HepG2 (cell line): ENCODE results near the gene HDGF. TPM values are rescaled to one million over a fixed set of nuclear protein-coding genes. Genes with fewer than 3 reads are reported as not detected.

ENCODE experiments used
- ARID4A ChIP-seq: sonication (generic); formaldehyde crosslinking; IDR thresholded peaks from 2 replicates; pipeline ENCODE4 v1.5.0; 2020; ENCODE audit warnings: mild to moderate bottlenecking, missing genetic modification reagents, borderline replicate concordance
- BORCS8-MEF2B ChIP-seq: sonication (generic); formaldehyde crosslinking; IDR thresholded peaks from 2 replicates; pipeline ENCODE4 v1.8.0; 2022; ENCODE audit warnings: mild to moderate bottlenecking, missing genetic modification reagents
- ETV5 ChIP-seq: IDR thresholded peaks from 2 replicates; pipeline ENCODE4 v1.6.1; 2018; ENCODE audit warnings: missing biosample characterization, missing genetic modification reagents, inconsistent platforms, borderline replicate concordance
- GMEB1 ChIP-seq: sonication (generic); formaldehyde crosslinking; IDR thresholded peaks from 2 replicates; pipeline ENCODE4 v1.5.1; 2020; ENCODE audit warnings: missing genetic modification reagents, mild to moderate bottlenecking, borderline replicate concordance
- HNRNPLL ChIP-seq: fragments of 200-400 bp; formaldehyde crosslinking; IDR thresholded peaks from 2 replicates; pipeline ENCODE4 v1.6.1; 2017; ENCODE audit warnings: mild to moderate bottlenecking, low read depth, low read length; ENCODE audit not compliant: poor library complexity, severe bottlenecking
- MED1 ChIP-seq: sonication (generic); formaldehyde crosslinking; IDR thresholded peaks from 2 replicates; pipeline ENCODE4 v1.4.0; 2020; ENCODE audit warnings: missing genetic modification reagents
- MTF2 ChIP-seq: sonication (generic); formaldehyde crosslinking; IDR thresholded peaks from 2 replicates; pipeline ENCODE4 v1.5.0; 2020; ENCODE audit warnings: missing genetic modification reagents, borderline replicate concordance
- NR2C2 ChIP-seq: sonication (generic); formaldehyde crosslinking; IDR thresholded peaks from 2 replicates; pipeline ENCODE4 v1.4.0; 2020; ENCODE audit warnings: missing genetic modification reagents, mild to moderate bottlenecking, moderate library complexity, borderline replicate concordance
- RBFOX2 ChIP-seq: fragments of 200-400 bp; formaldehyde crosslinking; IDR thresholded peaks from 2 replicates; pipeline ENCODE4 v1.6.1; 2017; ENCODE audit warnings: low read depth, mild to moderate bottlenecking, low read length
- RXRA ChIP-seq: sonication (generic); formaldehyde crosslinking; IDR thresholded peaks from 2 replicates; pipeline ENCODE4 v1.5.1; 2020; ENCODE audit warnings: missing genetic modification reagents
- SNAI1 ChIP-seq: sonication (generic); formaldehyde crosslinking; IDR thresholded peaks from 2 replicates; pipeline ENCODE4 v1.5.0; 2020; ENCODE audit warnings: mild to moderate bottlenecking, missing genetic modification reagents, borderline replicate concordance
- ZBTB20 ChIP-seq: sonication (generic); formaldehyde crosslinking; IDR thresholded peaks from 2 replicates; pipeline ENCODE4 v1.8.1; 2023; ENCODE audit warnings: missing genetic modification reagents, low read depth, mild to moderate bottlenecking, borderline replicate concordance
- ZFP90 ChIP-seq: sonication (generic); formaldehyde crosslinking; IDR thresholded peaks from 2 replicates; pipeline ENCODE4 v1.8.0; 2022; ENCODE audit warnings: missing genetic modification reagents, mild to moderate bottlenecking, inconsistent platforms, borderline replicate concordance
- ZNF562 ChIP-seq: sonication (generic); formaldehyde crosslinking; IDR thresholded peaks from 2 replicates; pipeline ENCODE4 v1.8.0; 2022; ENCODE audit warnings: missing genetic modification reagents, borderline replicate concordance
- polyA plus RNA-seq, 8 experiments: library from polyadenylated mRNA; depleted of rRNA in 3 of 8; stranded (reverse) in 7 of 8; unstranded in 1 of 8; fragments of >200 nt; fragmentation: Illumina TruSeq in 4 of 8; extraction: Trizol in 4 of 8; gene quantifications; 2 replicates each; pipeline versions ENCODE4 v1.2.1 to v1.2.3, GENCODE V29; 2011 to 2016; ENCODE audit warnings: low read depth in 4 of 8, missing spikeins in 1 of 8, mixed read lengths in 1 of 8; ENCODE audit not compliant: insufficient read depth in 1 of 8
- total RNA-seq, 5 experiments: library from RNA; depleted of rRNA; stranded (reverse); fragments of >200 nt; fragmentation: Illumina TruSeq; extraction: Trizol; gene quantifications; 2 replicates each; pipeline ENCODE4 v1.2.3, GENCODE V29; 2016; ENCODE audit warnings: low read depth in 1 of 5
- TF ChIP-seq, protein P1 (sequence below): sonication (generic); formaldehyde crosslinking; IDR thresholded peaks from 2 replicates; pipeline ENCODE4 v1.4.0; 2020; ENCODE audit warnings: missing genetic modification reagents
- TF ChIP-seq, protein P2 (sequence below): sonication (generic); formaldehyde crosslinking; IDR thresholded peaks from 2 replicates; pipeline ENCODE4 v1.5.0; 2020; ENCODE audit warnings: missing genetic modification reagents
- TF ChIP-seq, protein P3 (sequence below): sonication (generic); formaldehyde crosslinking; IDR thresholded peaks from 2 replicates; pipeline ENCODE4 v1.5.0; 2020; ENCODE audit warnings: mild to moderate bottlenecking, low read depth, missing genetic modification reagents, borderline replicate concordance

HDGF gene
- total and polyA plus RNA-seq, 2 of the 13 experiments (the other 11 are each of a cell fraction or from before 2014, with no cell fraction given), result 156 to 196 TPM

- TF ChIP-seq ZBTB20, result no peak; the same call in 1 of the 2 replicates
- TF ChIP-seq ARID4A (CRISPR knock-in tag), result no peak
- TF ChIP-seq RBFOX2, result 0 out of 2 replicates have a peak, but pooled peaks have one; percentile 34
- TF ChIP-seq MTF2, result no peak
- no peak for TF ChIP-seq GMEB1
- TF ChIP-seq ETV5, result 0 out of 2 replicates have a peak, but pooled peaks have one; percentile 14
- TF ChIP-seq, protein P1, sequence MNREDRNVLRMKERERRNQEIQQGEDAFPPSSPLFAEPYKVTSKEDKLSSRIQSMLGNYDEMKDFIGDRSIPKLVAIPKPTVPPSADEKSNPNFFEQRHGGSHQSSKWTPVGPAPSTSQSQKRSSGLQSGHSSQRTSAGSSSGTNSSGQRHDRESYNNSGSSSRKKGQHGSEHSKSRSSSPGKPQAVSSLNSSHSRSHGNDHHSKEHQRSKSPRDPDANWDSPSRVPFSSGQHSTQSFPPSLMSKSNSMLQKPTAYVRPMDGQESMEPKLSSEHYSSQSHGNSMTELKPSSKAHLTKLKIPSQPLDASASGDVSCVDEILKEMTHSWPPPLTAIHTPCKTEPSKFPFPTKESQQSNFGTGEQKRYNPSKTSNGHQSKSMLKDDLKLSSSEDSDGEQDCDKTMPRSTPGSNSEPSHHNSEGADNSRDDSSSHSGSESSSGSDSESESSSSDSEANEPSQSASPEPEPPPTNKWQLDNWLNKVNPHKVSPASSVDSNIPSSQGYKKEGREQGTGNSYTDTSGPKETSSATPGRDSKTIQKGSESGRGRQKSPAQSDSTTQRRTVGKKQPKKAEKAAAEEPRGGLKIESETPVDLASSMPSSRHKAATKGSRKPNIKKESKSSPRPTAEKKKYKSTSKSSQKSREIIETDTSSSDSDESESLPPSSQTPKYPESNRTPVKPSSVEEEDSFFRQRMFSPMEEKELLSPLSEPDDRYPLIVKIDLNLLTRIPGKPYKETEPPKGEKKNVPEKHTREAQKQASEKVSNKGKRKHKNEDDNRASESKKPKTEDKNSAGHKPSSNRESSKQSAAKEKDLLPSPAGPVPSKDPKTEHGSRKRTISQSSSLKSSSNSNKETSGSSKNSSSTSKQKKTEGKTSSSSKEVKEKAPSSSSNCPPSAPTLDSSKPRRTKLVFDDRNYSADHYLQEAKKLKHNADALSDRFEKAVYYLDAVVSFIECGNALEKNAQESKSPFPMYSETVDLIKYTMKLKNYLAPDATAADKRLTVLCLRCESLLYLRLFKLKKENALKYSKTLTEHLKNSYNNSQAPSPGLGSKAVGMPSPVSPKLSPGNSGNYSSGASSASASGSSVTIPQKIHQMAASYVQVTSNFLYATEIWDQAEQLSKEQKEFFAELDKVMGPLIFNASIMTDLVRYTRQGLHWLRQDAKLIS (CRISPR knock-in tag), result no peak
- peak; percentile 92 for TF ChIP-seq NR2C2 (CRISPR knock-in tag)
- no peak for TF ChIP-seq ZNF562 (CRISPR knock-in tag)
- TF ChIP-seq BORCS8-MEF2B (CRISPR knock-in tag), result no peak
- TF ChIP-seq, protein P2, sequence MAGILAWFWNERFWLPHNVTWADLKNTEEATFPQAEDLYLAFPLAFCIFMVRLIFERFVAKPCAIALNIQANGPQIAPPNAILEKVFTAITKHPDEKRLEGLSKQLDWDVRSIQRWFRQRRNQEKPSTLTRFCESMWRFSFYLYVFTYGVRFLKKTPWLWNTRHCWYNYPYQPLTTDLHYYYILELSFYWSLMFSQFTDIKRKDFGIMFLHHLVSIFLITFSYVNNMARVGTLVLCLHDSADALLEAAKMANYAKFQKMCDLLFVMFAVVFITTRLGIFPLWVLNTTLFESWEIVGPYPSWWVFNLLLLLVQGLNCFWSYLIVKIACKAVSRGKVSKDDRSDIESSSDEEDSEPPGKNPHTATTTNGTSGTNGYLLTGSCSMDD (CRISPR knock-in tag), result no peak
- no peak for TF ChIP-seq ZFP90 (CRISPR knock-in tag)
- no peak for TF ChIP-seq MED1
- peak; percentile 43; the same call in 1 of the 2 replicates for TF ChIP-seq RXRA
- TF ChIP-seq, protein P3, sequence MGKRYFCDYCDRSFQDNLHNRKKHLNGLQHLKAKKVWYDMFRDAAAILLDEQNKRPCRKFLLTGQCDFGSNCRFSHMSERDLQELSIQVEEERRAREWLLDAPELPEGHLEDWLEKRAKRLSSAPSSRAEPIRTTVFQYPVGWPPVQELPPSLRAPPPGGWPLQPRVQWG (CRISPR knock-in tag), result no peak
- TF ChIP-seq HNRNPLL, result no peak
- no peak for TF ChIP-seq SNAI1 (CRISPR knock-in tag)
Observed at GRCh38 chr1:156748670-156749418, 2.6 kb downstream of the HDGF start (continued).
